Panc1 (cell line): Measurements from ENCODE around the gene EIF4G3. TPM values are rescaled to one million over a fixed set of nuclear protein-coding genes. Genes with fewer than 3 reads are reported as not detected.

ENCODE experiments used
- ATAC-seq: fragments of 200-7000 bp; cut with Tn5 transposase; 2 replicates; pipeline ENCODE4 v1.9.1; 2020; ENCODE audit warnings: mild to moderate bottlenecking, moderate library complexity
- BruUV-seq: library from RNA; stranded (reverse); fragments of 400-500 nt; replicated peaks from 2 replicates; lab custom pipeline; 2021; lab: Mats Ljungman, UMichigan
- CTCF ChIA-PET: fragments of 300-600 bp; sonication (Branson Sonifier 250); formaldehyde crosslinking; loops from one replicate; lab custom pipeline; 2022; ENCODE audit warnings: antibody characterized with exemption; lab: Charles Lee
- POLR2A ChIA-PET: fragments of 300-600 bp; sonication (Branson Sonifier 250); formaldehyde crosslinking; loops from one replicate; lab custom pipeline; 2022; ENCODE audit warnings: antibody characterized with exemption; lab: Charles Lee
- DNase-seq: peaks from one replicate; pipeline ENCODE4 v3.0.0-alpha.2; 2010; ENCODE audit warnings: low read depth, low spot score
- H3K27ac ChIP-seq: 2 replicates; pipeline ENCODE4 v1.5.1; 2011; ENCODE audit warnings: mild to moderate bottlenecking, low read length, inconsistent platforms
- H3K27me3 ChIP-seq: fragments of 200-500 bp; sonication (Bioruptor generic); 2 replicates; pipeline ENCODE4 v1.6.0; 2014; ENCODE audit warnings: low read length, inconsistent platforms; ENCODE audit not compliant: control insufficient read depth, insufficient read depth
- H3K36me3 ChIP-seq: fragments of 200-500 bp; sonication (Bioruptor generic); 2 replicates; pipeline ENCODE4 v1.5.1; 2014; ENCODE audit warnings: inconsistent platforms, mild to moderate bottlenecking, low read length, moderate library complexity; ENCODE audit not compliant: control insufficient read depth, insufficient read depth
- H3K4me1 ChIP-seq: 2 replicates; pipeline ENCODE4 v1.5.1; 2011; ENCODE audit warnings: inconsistent platforms, mild to moderate bottlenecking, low read length, moderate library complexity; ENCODE audit not compliant: control insufficient read depth, insufficient read depth
- H3K4me3 ChIP-seq, 2 experiments: 2 replicates each; pipeline ENCODE4 v1.5.1; 2011 to 2012; ENCODE audit warnings: low read depth in 2 of 2, low read length in 2 of 2, mild to moderate bottlenecking in 2 of 2, inconsistent platforms in 1 of 2, moderate library complexity in 1 of 2
- H3K9me3 ChIP-seq: fragments of 200-500 bp; sonication (Bioruptor generic); 2 replicates; pipeline ENCODE4 v1.5.1; 2014; ENCODE audit warnings: low read depth, mild to moderate bottlenecking, inconsistent platforms, low read length, moderate library complexity; ENCODE audit not compliant: control insufficient read depth, insufficient read depth
- CTCF ChIP-seq: fragments of 450-650 bp; IDR thresholded peaks from 2 replicates; pipeline ENCODE4 v1.5.1; 2017; ENCODE audit warnings: mild to moderate bottlenecking
- POLR2AphosphoS5 ChIP-seq: IDR thresholded peaks from 2 replicates; pipeline ENCODE4 v1.6.1; 2012; ENCODE audit warnings: mild to moderate bottlenecking, low read depth, low read length, moderate library complexity
- SIN3A ChIP-seq: IDR thresholded peaks from 2 replicates; pipeline ENCODE4 v1.6.1; 2012; ENCODE audit warnings: low read depth, mild to moderate bottlenecking, low read length, moderate library complexity, borderline replicate concordance; ENCODE audit not compliant: insufficient read depth
- TCF7L2 ChIP-seq: IDR thresholded peaks from 2 replicates; pipeline ENCODE4 v1.6.1; 2011; ENCODE audit warnings: mild to moderate bottlenecking, low read depth, low read length, inconsistent platforms
- in situ Hi-C: cut with HindIII; loops from 2 replicates; pipeline ENCODE4 v1.10.0; 2016; ENCODE audit warnings: low sequenced_read_pairs, low pct_unique_long_range_greater_than_20kb
- intact Hi-C: fragments of 100-400 bp; cut with micrococcal nuclease; formaldehyde crosslinking; loops from one replicate; pipeline ENCODE4 v1.10.0; 2022; ENCODE audit not compliant: unreplicated experiment
- total RNA-seq: library from RNA; stranded (reverse); gene quantifications from one replicate; pipeline ENCODE4 v1.2.1, GENCODE V29; 2021; ENCODE audit not compliant: unreplicated experiment
- TF ChIP-seq, protein P1 (sequence below), 2 experiments: IDR thresholded peaks; 2 replicates each; pipeline ENCODE4 v1.6.1; 2011 to 2012; ENCODE audit warnings: low read depth in 2 of 2, control low read depth in 1 of 2, low read length in 1 of 2, mild to moderate bottlenecking in 1 of 2, moderate library complexity in 1 of 2; ENCODE audit not compliant: insufficient read depth in 1 of 2

Gene EIF4G3
- total RNA-seq, 1 experiment from 2014 or later, result 78.6 TPM

- no peak for ATAC-seq
- no TSS peak for BruUV-seq
- TF ChIP-seq SIN3A (no peak), POLR2AphosphoS5 (no peak), CTCF (no peak), TCF7L2 (no peak)
- TF ChIP-seq, protein P1, sequence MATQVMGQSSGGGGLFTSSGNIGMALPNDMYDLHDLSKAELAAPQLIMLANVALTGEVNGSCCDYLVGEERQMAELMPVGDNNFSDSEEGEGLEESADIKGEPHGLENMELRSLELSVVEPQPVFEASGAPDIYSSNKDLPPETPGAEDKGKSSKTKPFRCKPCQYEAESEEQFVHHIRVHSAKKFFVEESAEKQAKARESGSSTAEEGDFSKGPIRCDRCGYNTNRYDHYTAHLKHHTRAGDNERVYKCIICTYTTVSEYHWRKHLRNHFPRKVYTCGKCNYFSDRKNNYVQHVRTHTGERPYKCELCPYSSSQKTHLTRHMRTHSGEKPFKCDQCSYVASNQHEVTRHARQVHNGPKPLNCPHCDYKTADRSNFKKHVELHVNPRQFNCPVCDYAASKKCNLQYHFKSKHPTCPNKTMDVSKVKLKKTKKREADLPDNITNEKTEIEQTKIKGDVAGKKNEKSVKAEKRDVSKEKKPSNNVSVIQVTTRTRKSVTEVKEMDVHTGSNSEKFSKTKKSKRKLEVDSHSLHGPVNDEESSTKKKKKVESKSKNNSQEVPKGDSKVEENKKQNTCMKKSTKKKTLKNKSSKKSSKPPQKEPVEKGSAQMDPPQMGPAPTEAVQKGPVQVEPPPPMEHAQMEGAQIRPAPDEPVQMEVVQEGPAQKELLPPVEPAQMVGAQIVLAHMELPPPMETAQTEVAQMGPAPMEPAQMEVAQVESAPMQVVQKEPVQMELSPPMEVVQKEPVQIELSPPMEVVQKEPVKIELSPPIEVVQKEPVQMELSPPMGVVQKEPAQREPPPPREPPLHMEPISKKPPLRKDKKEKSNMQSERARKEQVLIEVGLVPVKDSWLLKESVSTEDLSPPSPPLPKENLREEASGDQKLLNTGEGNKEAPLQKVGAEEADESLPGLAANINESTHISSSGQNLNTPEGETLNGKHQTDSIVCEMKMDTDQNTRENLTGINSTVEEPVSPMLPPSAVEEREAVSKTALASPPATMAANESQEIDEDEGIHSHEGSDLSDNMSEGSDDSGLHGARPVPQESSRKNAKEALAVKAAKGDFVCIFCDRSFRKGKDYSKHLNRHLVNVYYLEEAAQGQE (IDR thresholded peaks at IDR 0.05; ENCODE audit: insufficient read depth in 1 of 2, low read depth in 2 of 2, low read length in 1 of 2), result no peak
Measured at GRCh38 chr1:21206117-21206516, 29.4 kb upstream of the EIF4G3 start.

DNA sequence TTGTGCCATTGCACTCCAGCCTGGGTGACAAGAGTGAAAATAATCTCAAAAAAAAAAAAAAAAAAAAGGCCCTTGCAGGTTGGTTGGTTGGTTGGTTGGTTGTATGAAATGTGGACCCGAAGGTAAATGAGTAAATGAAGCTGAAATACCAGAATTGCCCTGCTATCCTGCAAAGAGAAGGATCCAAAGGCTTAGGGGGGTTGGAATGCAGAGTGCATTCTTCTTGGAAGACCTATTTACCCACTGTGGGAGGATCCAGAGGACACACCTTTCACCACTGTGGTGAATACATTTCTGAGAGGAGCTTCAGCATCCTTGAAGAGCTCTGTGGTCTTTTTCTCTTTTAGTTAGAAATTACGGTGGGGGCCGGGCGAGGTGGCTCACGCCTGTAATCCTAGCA lies 28.7 kb upstream of the EIF4G3 start:
- in situ Hi-C loops, result no loop called here
- POLR2A ChIA-PET, result interaction anchor here (0.6 kb wide), 1 partner anchor 176 kb away, joined by 4 read pairs; no protein-coding TSS in a partner anchor

More at GRCh38 chr1:21206117-21206516, 29.4 kb upstream of the EIF4G3 start:
- no peaks in the 10 kb centered on the region for H3K4me1 ChIP-seq
- H3K9me3 ChIP-seq, result no peaks in the 10 kb centered on the region
- ChIA-PET POLR2A (no interaction called here), CTCF (interaction anchor here (0.5 kb wide), 1 partner anchor 21 kb away, joined by 3 read pairs; no protein-coding TSS in a partner anchor)
- no peaks in the 10 kb centered on the region for H3K27me3 ChIP-seq
- no peak overlapping the region for H3K4me3 ChIP-seq
- intact Hi-C loops (no loop called here), in situ Hi-C loops (no loop called here)
- H3K27ac ChIP-seq, result no peak overlapping the region
- no peak for DNase-seq
- no peaks in the 10 kb centered on the region for H3K36me3 ChIP-seq

More for the DNA sequence above, 28.7 kb upstream of the EIF4G3 start:
- TF ChIP-seq TCF7L2, result no peak
- TF ChIP-seq SIN3A, result no peak
- TF ChIP-seq CTCF, result no peak
- TF ChIP-seq, protein P1 (IDR thresholded peaks at IDR 0.05; ENCODE audit: insufficient read depth in 1 of 2, low read depth in 2 of 2, low read length in 1 of 2), result no peak
- no peak for TF ChIP-seq POLR2AphosphoS5
- intact Hi-C loops, result no loop called here
- DNase-seq, result no peak
- no peaks in the 10 kb centered on the region for H3K4me1 ChIP-seq
- no TSS peak for BruUV-seq
- no peak for ATAC-seq
- no peaks in the 10 kb centered on the region for H3K9me3 ChIP-seq
- no peak overlapping the region for H3K4me3 ChIP-seq
- H3K27me3 ChIP-seq, result no peaks in the 10 kb centered on the region
- no peaks in the 10 kb centered on the region for H3K36me3 ChIP-seq
- H3K27ac ChIP-seq, result no peak overlapping the region
- CTCF ChIA-PET, result interaction anchor here (0.5 kb wide), 1 partner anchor 22 kb away, joined by 3 read pairs; no protein-coding TSS in a partner anchor
